Lower leg skin (tissue), 3 donors: ENCODE measurements around the gene RBKS.

Experiments
- POLR2A ChIP-seq, 2 donors: fragments of 450-650 bp; IDR thresholded peaks; one replicate each; pipeline ENCODE4 v1.6.1; 2016 to 2017; ENCODE audit warnings: antibody characterized with exemption in 2 of 2, mild to moderate bottlenecking in 1 of 2, moderate library complexity in 1 of 2
- TF ChIP-seq, protein P1 (sequence below), 3 donors: fragments of 450-650 bp; IDR thresholded peaks; one replicate each; pipeline ENCODE4 v1.5.1; 2016; ENCODE audit warnings: antibody characterized with exemption in 3 of 3, mild to moderate bottlenecking in 3 of 3, moderate library complexity in 2 of 3

DNA sequence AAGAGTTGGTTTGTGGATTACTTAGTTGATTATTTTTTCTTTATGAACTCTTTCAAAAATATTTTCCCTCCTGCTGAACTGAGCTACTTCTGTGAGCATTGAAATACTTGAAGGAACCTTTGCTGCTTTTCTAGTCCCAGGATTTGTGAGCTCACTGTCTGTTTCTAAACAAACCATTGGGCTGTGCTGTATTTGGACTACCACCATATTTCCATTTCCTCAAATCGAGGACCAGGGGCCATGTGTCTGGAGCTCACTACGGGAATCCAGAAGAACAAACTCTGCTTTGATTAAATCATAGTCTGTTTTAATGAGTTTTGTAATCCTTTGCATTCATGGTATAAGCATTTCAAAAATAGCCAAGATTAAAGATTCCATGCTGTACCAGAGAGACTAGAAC is 117.4 kb downstream of the RBKS start:
- TF ChIP-seq, protein P1, sequence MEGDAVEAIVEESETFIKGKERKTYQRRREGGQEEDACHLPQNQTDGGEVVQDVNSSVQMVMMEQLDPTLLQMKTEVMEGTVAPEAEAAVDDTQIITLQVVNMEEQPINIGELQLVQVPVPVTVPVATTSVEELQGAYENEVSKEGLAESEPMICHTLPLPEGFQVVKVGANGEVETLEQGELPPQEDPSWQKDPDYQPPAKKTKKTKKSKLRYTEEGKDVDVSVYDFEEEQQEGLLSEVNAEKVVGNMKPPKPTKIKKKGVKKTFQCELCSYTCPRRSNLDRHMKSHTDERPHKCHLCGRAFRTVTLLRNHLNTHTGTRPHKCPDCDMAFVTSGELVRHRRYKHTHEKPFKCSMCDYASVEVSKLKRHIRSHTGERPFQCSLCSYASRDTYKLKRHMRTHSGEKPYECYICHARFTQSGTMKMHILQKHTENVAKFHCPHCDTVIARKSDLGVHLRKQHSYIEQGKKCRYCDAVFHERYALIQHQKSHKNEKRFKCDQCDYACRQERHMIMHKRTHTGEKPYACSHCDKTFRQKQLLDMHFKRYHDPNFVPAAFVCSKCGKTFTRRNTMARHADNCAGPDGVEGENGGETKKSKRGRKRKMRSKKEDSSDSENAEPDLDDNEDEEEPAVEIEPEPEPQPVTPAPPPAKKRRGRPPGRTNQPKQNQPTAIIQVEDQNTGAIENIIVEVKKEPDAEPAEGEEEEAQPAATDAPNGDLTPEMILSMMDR (IDR thresholded peaks at IDR 0.05), result no peak
- no peak for TF ChIP-seq POLR2A (IDR thresholded peaks at IDR 0.05)
